ENCODE results near the gene ACAN.

The ACAN gene

GRCh38 chr15:88775776-88776175 is 27.5 kb upstream of the ACAN start:
- H3K27ac ChIP-seq = no peak overlapping the region
- TF ChIP-seq, protein P1, sequence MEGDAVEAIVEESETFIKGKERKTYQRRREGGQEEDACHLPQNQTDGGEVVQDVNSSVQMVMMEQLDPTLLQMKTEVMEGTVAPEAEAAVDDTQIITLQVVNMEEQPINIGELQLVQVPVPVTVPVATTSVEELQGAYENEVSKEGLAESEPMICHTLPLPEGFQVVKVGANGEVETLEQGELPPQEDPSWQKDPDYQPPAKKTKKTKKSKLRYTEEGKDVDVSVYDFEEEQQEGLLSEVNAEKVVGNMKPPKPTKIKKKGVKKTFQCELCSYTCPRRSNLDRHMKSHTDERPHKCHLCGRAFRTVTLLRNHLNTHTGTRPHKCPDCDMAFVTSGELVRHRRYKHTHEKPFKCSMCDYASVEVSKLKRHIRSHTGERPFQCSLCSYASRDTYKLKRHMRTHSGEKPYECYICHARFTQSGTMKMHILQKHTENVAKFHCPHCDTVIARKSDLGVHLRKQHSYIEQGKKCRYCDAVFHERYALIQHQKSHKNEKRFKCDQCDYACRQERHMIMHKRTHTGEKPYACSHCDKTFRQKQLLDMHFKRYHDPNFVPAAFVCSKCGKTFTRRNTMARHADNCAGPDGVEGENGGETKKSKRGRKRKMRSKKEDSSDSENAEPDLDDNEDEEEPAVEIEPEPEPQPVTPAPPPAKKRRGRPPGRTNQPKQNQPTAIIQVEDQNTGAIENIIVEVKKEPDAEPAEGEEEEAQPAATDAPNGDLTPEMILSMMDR (conservative IDR thresholded peaks at IDR 0.05) = no peak

GRCh38 chr15:88776646-88777045 is 26.6 kb upstream of the ACAN start:
- TF ChIP-seq, protein P1 (conservative IDR thresholded peaks at IDR 0.05) = no peak
- H3K27ac ChIP-seq = no peak overlapping the region

GRCh38 chr15:88779944-88780343 is 23.3 kb upstream of the ACAN start:
- TF ChIP-seq, protein P1 (conservative IDR thresholded peaks at IDR 0.05) = no peak
- H3K27ac ChIP-seq = no peak overlapping the region

DNA sequence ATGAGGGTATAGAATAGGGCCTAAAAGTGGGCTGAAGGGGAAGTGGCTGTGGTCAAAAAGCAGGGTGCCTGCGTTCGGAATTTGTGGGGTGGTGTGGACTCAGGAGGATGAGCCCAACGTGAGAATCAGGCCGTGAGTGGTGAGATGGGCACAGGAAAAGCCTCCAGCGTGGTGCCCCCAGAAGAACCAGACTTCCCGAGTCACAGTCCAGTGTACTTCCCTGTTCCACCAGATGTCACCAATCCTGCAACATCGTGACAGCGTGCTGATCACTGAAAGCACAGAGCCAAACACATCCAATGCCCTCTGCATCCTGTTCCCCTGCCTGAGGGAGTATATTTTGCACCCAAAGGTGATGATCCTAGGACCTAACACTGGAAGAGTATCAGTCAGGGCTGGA is 20.8 kb upstream of the ACAN start:
- H3K27ac ChIP-seq = no peak overlapping the region

GRCh38 chr15:88785217-88785616 is 18.0 kb upstream of the ACAN start:
- TF ChIP-seq, protein P1 (conservative IDR thresholded peaks at IDR 0.05) = no peak

More for the DNA sequence above, 20.8 kb upstream of the ACAN start:
- TF ChIP-seq, protein P1 (conservative IDR thresholded peaks at IDR 0.05) = no peak; the same call in 1 of the 2 replicates

DNA sequence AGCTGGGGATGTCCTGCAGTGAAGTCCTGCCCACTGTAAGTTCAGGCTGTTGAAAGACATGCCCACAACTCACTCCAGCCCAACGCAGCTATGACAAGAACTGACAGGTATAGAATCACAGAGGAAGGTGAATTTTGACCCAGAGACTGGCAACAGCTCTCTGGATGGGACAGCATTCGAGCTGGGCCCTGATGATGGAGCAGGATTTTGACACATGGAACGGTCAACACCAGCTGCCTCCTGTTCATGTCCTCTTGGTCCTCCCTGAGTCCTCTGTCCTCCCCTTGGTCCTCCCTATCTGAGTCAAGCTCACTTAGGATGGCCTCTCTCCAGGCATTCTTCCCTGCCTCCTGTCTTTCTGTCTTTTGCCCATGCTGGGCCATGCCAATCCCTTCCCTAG is 15.2 kb upstream of the ACAN start:
- H3K27ac ChIP-seq = no peak overlapping the region
- TF ChIP-seq, protein P1 (conservative IDR thresholded peaks at IDR 0.05) = no peak

More at GRCh38 chr15:88785217-88785616, 18.0 kb upstream of the ACAN start:
- H3K27ac ChIP-seq = no peak overlapping the region

- TF ChIP-seq, protein P1 (conservative IDR thresholded peaks at IDR 0.05) = no peak
- H3K27ac ChIP-seq = no peak overlapping the region
Measured at GRCh38 chr15:88788816-88789215, 14.4 kb upstream of the ACAN start.

Data from VCaP (cell line).